Activated CD8-positive, alpha-beta T cell treated with anti-CD3 and anti-CD28 coated beads for 36 hours (primary cell): ENCODE results near the gene SNRNP70. TPM values are rescaled to one million over a fixed set of nuclear protein-coding genes. Genes with fewer than 3 reads are reported as not detected.

Experiments used
- ATAC-seq: fragments of 200-7000 bp; cut with Tn5 transposase; one replicate; pipeline ENCODE4 v1.10.0; 2021; ENCODE audit warnings: mild to moderate bottlenecking, moderate library complexity
- CTCF ChIA-PET: fragments of 350-600 bp; sonication (Branson Sonifier 250); formaldehyde crosslinking; loops from one replicate; lab custom pipeline; 2021; ENCODE audit warnings: antibody characterized with exemption; lab: Charles Lee
- POLR2A ChIA-PET: fragments of 350-600 bp; sonication (Branson Sonifier 250); formaldehyde crosslinking; loops from one replicate; lab custom pipeline; 2021; ENCODE audit warnings: antibody characterized with exemption; lab: Charles Lee
- DNase-seq: peaks from one replicate; pipeline ENCODE4 v3.0.0-alpha.2; 2020
- H3K27ac Mint-ChIP-seq: one replicate; pipeline ENCODE4 v1.8.0; 2021; ENCODE audit warnings: mild to moderate bottlenecking, mixed read lengths
- H3K27me3 Mint-ChIP-seq: one replicate; pipeline ENCODE4 v1.8.0; 2021; ENCODE audit warnings: mixed read lengths
- H3K36me3 Mint-ChIP-seq: one replicate; pipeline ENCODE4 v1.8.0; 2021; ENCODE audit warnings: low read depth, mixed read lengths
- H3K4me1 Mint-ChIP-seq: one replicate; pipeline ENCODE4 v1.8.0; 2021; ENCODE audit warnings: low read depth, mixed read lengths
- H3K4me3 Mint-ChIP-seq: one replicate; pipeline ENCODE4 v1.8.0; 2021; ENCODE audit warnings: mild to moderate bottlenecking, moderate library complexity, mixed read lengths
- H3K9me3 Mint-ChIP-seq: one replicate; pipeline ENCODE4 v1.8.0; 2021; ENCODE audit warnings: mixed read lengths
- intact Hi-C: fragments of 100-400 bp; cut with micrococcal nuclease; formaldehyde crosslinking; loops from one replicate; pipeline ENCODE4 v1.10.0; 2022
- total RNA-seq, 2 experiments: library from RNA; stranded (reverse); gene quantifications; one replicate each; pipeline ENCODE4 v1.2.3, GENCODE V29; 2021
- TF ChIP-seq, protein P1 (sequence below): fragments of 200-600 bp; IDR thresholded peaks from one replicate; pipeline ENCODE4 v1.8.0; 2022; ENCODE audit warnings: antibody characterized with exemption, mild to moderate bottlenecking

Gene SNRNP70
- total RNA-seq, 2 experiments from 2014 or later = 187 to 188 TPM

DNA sequence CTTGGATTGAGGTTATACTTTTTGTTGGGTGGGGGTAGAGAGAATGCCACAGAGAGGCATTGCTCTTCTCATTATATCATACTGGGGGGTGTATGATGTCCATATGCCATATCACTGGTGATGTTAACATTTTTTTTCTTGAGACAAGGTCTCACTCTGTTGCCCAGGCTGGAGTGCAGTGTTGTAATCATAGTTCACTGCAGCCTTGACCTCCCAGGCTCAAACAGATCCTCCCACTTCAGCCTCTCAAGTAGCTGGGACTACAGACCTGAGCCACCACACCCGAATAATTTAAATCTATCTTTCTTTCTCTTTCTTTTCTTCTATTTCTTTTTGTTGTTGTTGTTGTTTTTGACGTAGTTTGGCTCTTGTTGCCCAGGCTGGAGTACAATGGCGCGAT, 4.9 kb upstream of the SNRNP70 start:
- intact Hi-C loops = no loop called here

DNA sequence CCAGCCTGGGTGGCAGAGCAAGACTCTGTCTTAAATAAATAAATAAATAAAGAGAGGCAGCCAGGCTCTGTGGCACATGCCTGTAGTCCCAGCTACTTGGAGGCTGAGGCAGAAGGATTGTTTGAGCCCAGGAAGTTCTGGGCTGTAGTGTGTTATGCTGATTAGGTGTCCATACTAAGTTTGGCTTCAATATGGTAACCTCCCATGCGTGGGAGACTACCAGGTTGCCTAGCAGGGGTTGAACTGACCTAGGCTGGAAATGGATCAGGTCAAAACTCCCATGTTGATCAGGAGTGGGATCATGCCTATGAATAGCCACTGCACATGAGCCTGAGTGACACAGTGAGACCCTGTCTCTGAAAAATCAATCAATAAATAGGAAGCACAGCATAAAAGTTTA, 4.0 kb upstream of the SNRNP70 start:
- Mint-ChIP-seq H3K4me3 (no peak overlapping the region), H3K27me3 (peaks cover 2% of the 10 kb centered on the region), H3K36me3 (peaks cover 8% of the 10 kb centered on the region), H3K27ac (no peak overlapping the region), H3K4me1 (peaks cover 10% of the 10 kb centered on the region), H3K9me3 (no peaks in the 10 kb centered on the region)
- TF ChIP-seq, protein P1, sequence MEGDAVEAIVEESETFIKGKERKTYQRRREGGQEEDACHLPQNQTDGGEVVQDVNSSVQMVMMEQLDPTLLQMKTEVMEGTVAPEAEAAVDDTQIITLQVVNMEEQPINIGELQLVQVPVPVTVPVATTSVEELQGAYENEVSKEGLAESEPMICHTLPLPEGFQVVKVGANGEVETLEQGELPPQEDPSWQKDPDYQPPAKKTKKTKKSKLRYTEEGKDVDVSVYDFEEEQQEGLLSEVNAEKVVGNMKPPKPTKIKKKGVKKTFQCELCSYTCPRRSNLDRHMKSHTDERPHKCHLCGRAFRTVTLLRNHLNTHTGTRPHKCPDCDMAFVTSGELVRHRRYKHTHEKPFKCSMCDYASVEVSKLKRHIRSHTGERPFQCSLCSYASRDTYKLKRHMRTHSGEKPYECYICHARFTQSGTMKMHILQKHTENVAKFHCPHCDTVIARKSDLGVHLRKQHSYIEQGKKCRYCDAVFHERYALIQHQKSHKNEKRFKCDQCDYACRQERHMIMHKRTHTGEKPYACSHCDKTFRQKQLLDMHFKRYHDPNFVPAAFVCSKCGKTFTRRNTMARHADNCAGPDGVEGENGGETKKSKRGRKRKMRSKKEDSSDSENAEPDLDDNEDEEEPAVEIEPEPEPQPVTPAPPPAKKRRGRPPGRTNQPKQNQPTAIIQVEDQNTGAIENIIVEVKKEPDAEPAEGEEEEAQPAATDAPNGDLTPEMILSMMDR = no peak
- ChIA-PET POLR2A (no interaction called here), CTCF (interaction anchor here (1.6 to 3.9 kb wide), 2 partner anchors 17 to 118 kb away, joined by 3 to 18 read pairs; no protein-coding TSS in a partner anchor)
- intact Hi-C loops = no loop called here
- DNase-seq = no peak
- no peak for ATAC-seq

More for the DNA sequence above, 4.9 kb upstream of the SNRNP70 start:
- DNase-seq (no peak), ATAC-seq (no peak)
- H3K36me3 Mint-ChIP-seq = peaks cover 2% of the 10 kb centered on the region
- TF ChIP-seq, protein P1 = no peak
- H3K4me3 Mint-ChIP-seq = no peak overlapping the region
- POLR2A ChIA-PET = no interaction called here
- H3K27me3 Mint-ChIP-seq = peaks cover 6% of the 10 kb centered on the region
- peaks cover 6% of the 10 kb centered on the region for H3K4me1 Mint-ChIP-seq
- CTCF ChIA-PET = interaction anchor here (1.6 to 3.9 kb wide), 2 partner anchors 18 to 118 kb away, joined by 3 to 18 read pairs; no protein-coding TSS in a partner anchor
- H3K27ac Mint-ChIP-seq = no peak overlapping the region
- no peaks in the 10 kb centered on the region for H3K9me3 Mint-ChIP-seq

DNA sequence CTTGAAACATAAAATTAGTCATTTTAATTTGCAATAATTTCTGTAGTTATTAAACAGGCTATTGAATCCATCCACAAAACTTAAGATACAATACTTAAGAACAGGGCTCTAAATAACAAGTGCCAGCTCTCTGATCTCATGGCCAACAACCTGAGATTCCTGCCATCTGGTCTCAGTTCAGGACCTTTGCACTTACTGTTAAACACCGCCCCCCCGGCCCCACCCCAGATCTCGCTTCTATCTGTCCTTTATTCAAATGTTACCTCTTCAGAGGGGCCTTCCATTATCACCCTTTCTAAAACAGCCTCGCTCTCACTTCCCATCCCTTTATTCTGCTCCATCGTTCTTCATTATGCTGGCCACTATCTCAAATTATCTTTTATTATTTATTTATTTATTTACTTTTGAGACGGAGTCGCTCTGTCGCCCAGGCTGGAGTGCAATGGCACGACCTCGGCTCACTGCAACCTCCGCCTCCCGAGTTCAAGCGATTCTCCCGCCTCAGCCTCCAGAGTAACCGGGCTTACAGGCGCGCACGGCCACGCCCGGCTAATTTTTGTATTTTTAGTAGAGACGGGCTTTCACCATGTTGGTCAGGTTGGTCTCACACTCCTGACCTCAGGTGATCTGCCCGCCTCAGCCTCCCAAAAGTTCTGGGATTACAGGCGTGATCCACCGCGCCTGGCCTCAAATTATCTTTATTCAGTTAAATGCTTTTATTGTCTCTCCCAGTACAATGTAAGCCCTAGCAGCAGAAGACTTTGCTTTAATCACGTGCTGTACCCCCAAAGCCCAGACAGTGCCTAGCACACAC, 838 bp upstream of the SNRNP70 start:
- H3K4me3 Mint-ChIP-seq = peak overlapping the region; percentile 99
- H3K27ac Mint-ChIP-seq = peak overlapping the region; percentile 94
- intact Hi-C loops = no loop called here
- CTCF ChIA-PET = interaction anchor here (0.7 to 2.7 kb wide), 3 partner anchors 10 to 21 kb away, joined by 3 to 7 read pairs (median 3); no protein-coding TSS in a partner anchor
- POLR2A ChIA-PET = no interaction called here
- TF ChIP-seq, protein P1 = no peak
- H3K36me3 Mint-ChIP-seq = peaks cover 28% of the 10 kb centered on the region
- H3K27me3 Mint-ChIP-seq = no peaks in the 10 kb centered on the region
- DNase-seq = no peak
- H3K9me3 Mint-ChIP-seq = no peaks in the 10 kb centered on the region
- peaks cover 28% of the 10 kb centered on the region for H3K4me1 Mint-ChIP-seq
- no peak for ATAC-seq

DNA sequence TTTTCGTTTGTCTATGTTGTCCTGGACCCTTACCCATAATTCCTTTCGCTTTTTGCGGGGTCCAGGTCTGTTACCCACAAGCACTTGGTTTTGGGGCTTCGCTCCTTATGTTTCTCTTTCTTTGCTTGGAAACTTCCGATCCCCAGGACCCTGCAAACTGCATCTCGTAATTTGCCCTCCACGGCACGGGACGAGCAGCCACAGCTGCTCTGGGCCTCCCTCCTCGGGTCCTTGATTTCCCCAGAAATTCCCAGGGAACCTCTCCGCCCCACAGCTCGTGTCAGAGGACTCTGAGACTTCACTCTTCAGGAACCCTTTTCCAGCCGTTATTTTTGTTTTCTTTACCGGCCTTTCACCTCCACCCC, 599 bp downstream of the SNRNP70 start:
- Mint-ChIP-seq H3K4me1 (peaks cover 37% of the 10 kb centered on the region), H3K9me3 (no peaks in the 10 kb centered on the region), H3K27me3 (no peaks in the 10 kb centered on the region), H3K4me3 (peak overlapping the region; percentile 99), H3K27ac (peak overlapping the region; percentile 94), H3K36me3 (peaks cover 39% of the 10 kb centered on the region)
- ChIA-PET POLR2A (interaction anchor here (1.1 to 2.4 kb wide), 3 partner anchors 9 to 28 kb away, joined by 5 to 10 read pairs (median 5); partner anchors contain the start of gene LIN7B), CTCF (interaction anchor here (1.4 to 3.9 kb wide), 4 partner anchors 11 to 113 kb away, joined by 3 to 52 read pairs (median 4); no protein-coding TSS in a partner anchor)
- TF ChIP-seq, protein P1 = no peak
- DNase-seq = no peak
- intact Hi-C loops = no loop called here
- no peak for ATAC-seq

DNA sequence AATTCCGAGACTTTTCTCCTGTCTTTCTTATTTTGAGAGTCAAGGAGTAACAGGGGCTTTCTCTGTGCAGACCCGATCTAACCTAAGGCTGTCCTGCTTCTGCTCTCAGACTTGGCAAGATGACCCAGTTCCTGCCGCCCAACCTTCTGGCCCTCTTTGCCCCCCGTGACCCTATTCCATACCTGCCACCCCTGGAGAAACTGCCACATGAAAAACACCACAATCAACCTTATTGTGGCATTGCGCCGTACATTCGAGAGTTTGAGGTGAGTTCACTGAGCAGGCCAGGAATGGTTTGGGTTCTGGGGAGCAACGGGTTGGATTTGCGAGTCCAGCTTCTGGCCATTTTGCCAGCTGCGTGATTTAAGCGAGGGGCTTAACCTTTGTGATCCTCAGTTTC, 1.0 kb downstream of the SNRNP70 start:
- intact Hi-C loops = no loop called here
- Mint-ChIP-seq H3K27ac (peak overlapping the region; percentile 94), H3K36me3 (peaks cover 42% of the 10 kb centered on the region), H3K4me3 (peak overlapping the region; percentile 99), H3K9me3 (no peaks in the 10 kb centered on the region), H3K4me1 (peaks cover 40% of the 10 kb centered on the region), H3K27me3 (no peaks in the 10 kb centered on the region)
- POLR2A ChIA-PET = interaction anchor here (0.7 to 2.4 kb wide), 5 partner anchors 9 to 27 kb away, joined by 3 to 10 read pairs (median 5); partner anchors contain the start of gene LIN7B
- TF ChIP-seq, protein P1 = no peak
- DNase-seq (no peak), ATAC-seq (no peak)
- CTCF ChIA-PET = interaction anchor here (0.7 to 3.9 kb wide), 6 partner anchors 11 to 215 kb away, joined by 3 to 52 read pairs (median 4); no protein-coding TSS in a partner anchor
